Ovary (tissue), 9 donors: ENCODE results near the gene RAB39B. TPM values are rescaled to one million over a fixed set of nuclear protein-coding genes. Genes with fewer than 3 reads are reported as not detected.

Source experiments
- DNase-seq, 5 donors: peaks; one replicate each; pipeline ENCODE4 v3.0.0-alpha.2; 2019 to 2020
- H3K27ac ChIP-seq, 2 donors: fragments of 200-600 bp; one replicate each; pipeline versions ENCODE4 v1.5.1 to v1.8.0; 2019 to 2022
- H3K27me3 ChIP-seq: fragments of 200-600 bp; one replicate; pipeline ENCODE4 v1.8.0; 2022
- H3K36me3 ChIP-seq: fragments of 200-600 bp; sonication (generic); one replicate; pipeline ENCODE4 v1.5.1; 2019
- H3K4me1 ChIP-seq: one replicate; pipeline ENCODE4 v1.8.1; 2013; ENCODE audit warnings: mild to moderate bottlenecking, moderate library complexity; ENCODE audit not compliant: insufficient read depth
- H3K4me3 ChIP-seq: fragments of 200-600 bp; sonication (generic); one replicate; pipeline ENCODE4 v1.5.1; 2017
- H3K9me3 ChIP-seq, 2 donors: fragments of 200-600 bp in 1 of 2; sonication (generic) in 1 of 2; one replicate each; pipeline versions ENCODE4 v1.5.1 to v1.8.1; 2013 to 2019; ENCODE audit warnings: mild to moderate bottlenecking in 1 of 2, moderate library complexity in 1 of 2
- EP300 ChIP-seq: sonication (generic); formaldehyde crosslinking; IDR thresholded peaks from one replicate; pipeline ENCODE4 v1.6.1; 2017; ENCODE audit warnings: antibody characterized with exemption
- POLR2A ChIP-seq: fragments of 450-650 bp; IDR thresholded peaks from one replicate; pipeline ENCODE4 v1.6.1; 2017; ENCODE audit warnings: antibody characterized with exemption, mild to moderate bottlenecking, moderate library complexity
- WGBS, 3 donors: extraction: QIAGEN DNeasy Blood & Tissue Kit in 1 of 3; methylation state at CpG; one replicate each; pipeline versions ENCODE4 v1.1.5 to v1.1.7; 2013 to 2017; 5-methylcytosine and 5-hydroxymethylcytosine counted together
- intact Hi-C, 4 donors: fragments of 100-400 bp; cut with DNase I; formaldehyde crosslinking; loops; one replicate each; pipeline versions ENCODE4 v1.11.0 to v1.15.1; 2022 to 2023
- polyA plus RNA-seq, 2 donors: library from polyadenylated mRNA; stranded (reverse); fragments of 200-250 nt in 1 of 2; fragments of 350-450 nt in 1 of 2; fragmentation: Illumina TruSeq in 1 of 2; extraction: RNeasy Lipid Tissue Mini Kit (QIAGEN cat#74804) in 1 of 2; gene quantifications; one replicate each; pipeline ENCODE4 v1.2.3, GENCODE V29; 2013 to 2014
- total RNA-seq, 7 donors: library from RNA; depleted of rRNA in 2 of 7; stranded (reverse); fragments of >200 nt in 2 of 7; fragmentation: NEBNext Ultra II Directional in 3 of 7; extraction: Animal tissue kit (Norgen Biotek cat#: 25700) in 3 of 7; gene quantifications; one replicate each; pipeline versions ENCODE4 v1.1.0 to v1.2.4, GENCODE V29; 2016 to 2023
- TF ChIP-seq, protein P1 (sequence below), 3 donors: fragments of 450-650 bp in 2 of 3; fragments of 200-600 bp in 1 of 3; IDR thresholded peaks; one replicate each; pipeline versions ENCODE4 v1.5.1 to v1.8.0; 2016 to 2022; ENCODE audit warnings: antibody characterized with exemption in 3 of 3, mild to moderate bottlenecking in 1 of 3
- donor health status: DM: no; HTN: no; CAD: no; lungs with moderate emphysema.
- donor health status: DM: no; HTN: no; CAD: no.
- donor health status: Bipolar disorder and iron deficiency.
- donor health status: DM: yes; HTN: yes; CAD: no.
- donor health status: DM: no; HTN: no; CAD: no.
- donor health status: DM: yes; HTN: yes; CAD: no.

Gene RAB39B
- total and polyA plus RNA-seq, 9 donors: 0.10 to 1.3 (median 0.53) TPM

DNA sequence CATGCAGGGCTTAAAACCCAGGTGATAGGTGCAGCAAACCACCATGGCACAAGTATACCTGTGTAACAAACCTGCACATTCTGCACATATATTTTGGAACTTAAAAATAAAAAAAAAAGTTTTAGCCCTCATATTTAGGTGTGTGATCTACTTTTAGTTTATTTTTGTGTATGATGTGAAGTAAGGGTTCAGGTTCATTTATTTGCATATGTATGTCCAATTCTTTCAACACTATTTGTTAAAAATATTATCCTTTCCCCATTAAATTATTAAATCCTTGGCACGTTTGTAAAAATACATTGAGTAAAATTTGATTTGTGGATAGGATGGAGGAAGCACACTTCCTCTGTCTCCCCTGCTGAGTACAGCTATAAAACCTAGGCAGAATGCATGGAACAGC lies 12.9 kb downstream of the RAB39B start:
- intact Hi-C loops: no loop called here
- H3K9me3 ChIP-seq: no peaks in the 10 kb centered on the region
- 39 to 50% (median 39%) methylated on average over 1 of the region's 1 CpG for WGBS, 3 donors

DNA sequence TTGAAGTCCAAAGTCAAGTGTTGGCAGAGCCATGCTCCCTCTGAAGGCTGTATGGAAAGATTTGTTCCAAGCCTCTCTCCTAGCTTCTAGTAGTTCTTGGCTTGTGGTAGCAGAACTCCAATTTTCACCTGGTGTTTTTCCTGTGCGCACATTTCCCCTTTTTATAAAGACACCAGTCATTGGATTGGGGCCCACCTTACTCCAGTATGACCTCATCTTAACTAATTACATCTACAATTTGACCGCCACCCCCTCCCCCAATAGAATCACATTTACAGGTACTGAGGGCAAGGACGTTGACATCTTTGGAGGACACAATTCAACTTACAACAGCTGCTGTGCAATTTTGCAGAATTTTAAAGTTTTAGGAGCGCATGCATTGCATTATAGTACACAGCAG lies 16.8 kb downstream of the RAB39B start:
- TF ChIP-seq POLR2A (no peak), EP300 (no peak)
- TF ChIP-seq, protein P1, sequence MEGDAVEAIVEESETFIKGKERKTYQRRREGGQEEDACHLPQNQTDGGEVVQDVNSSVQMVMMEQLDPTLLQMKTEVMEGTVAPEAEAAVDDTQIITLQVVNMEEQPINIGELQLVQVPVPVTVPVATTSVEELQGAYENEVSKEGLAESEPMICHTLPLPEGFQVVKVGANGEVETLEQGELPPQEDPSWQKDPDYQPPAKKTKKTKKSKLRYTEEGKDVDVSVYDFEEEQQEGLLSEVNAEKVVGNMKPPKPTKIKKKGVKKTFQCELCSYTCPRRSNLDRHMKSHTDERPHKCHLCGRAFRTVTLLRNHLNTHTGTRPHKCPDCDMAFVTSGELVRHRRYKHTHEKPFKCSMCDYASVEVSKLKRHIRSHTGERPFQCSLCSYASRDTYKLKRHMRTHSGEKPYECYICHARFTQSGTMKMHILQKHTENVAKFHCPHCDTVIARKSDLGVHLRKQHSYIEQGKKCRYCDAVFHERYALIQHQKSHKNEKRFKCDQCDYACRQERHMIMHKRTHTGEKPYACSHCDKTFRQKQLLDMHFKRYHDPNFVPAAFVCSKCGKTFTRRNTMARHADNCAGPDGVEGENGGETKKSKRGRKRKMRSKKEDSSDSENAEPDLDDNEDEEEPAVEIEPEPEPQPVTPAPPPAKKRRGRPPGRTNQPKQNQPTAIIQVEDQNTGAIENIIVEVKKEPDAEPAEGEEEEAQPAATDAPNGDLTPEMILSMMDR (IDR thresholded peaks at IDR 0.05): no peak
- no peak for DNase-seq
- Histone ChIP-seq H3K4me3 (no peak overlapping the region), H3K36me3 (no peaks in the 10 kb centered on the region), H3K4me1 (no peaks in the 10 kb centered on the region), H3K9me3 (no peaks in the 10 kb centered on the region), H3K27ac (no peak overlapping the region), H3K27me3 (no peaks in the 10 kb centered on the region)
- WGBS, 3 donors: 54 to 63% (median 60%) methylated on average over 4 of the region's 4 CpGs
- intact Hi-C loops: no loop called here

More for the DNA sequence above, 12.9 kb downstream of the RAB39B start:
- no peaks in the 10 kb centered on the region for H3K36me3 ChIP-seq
- no peaks in the 10 kb centered on the region for H3K4me1 ChIP-seq
- TF ChIP-seq, protein P1 (IDR thresholded peaks at IDR 0.05): no peak
- TF ChIP-seq EP300 (no peak), POLR2A (no peak)
- H3K27ac ChIP-seq: no peak overlapping the region
- H3K27me3 ChIP-seq: no peaks in the 10 kb centered on the region
- H3K4me3 ChIP-seq: no peak overlapping the region
- DNase-seq: no peak

DNA sequence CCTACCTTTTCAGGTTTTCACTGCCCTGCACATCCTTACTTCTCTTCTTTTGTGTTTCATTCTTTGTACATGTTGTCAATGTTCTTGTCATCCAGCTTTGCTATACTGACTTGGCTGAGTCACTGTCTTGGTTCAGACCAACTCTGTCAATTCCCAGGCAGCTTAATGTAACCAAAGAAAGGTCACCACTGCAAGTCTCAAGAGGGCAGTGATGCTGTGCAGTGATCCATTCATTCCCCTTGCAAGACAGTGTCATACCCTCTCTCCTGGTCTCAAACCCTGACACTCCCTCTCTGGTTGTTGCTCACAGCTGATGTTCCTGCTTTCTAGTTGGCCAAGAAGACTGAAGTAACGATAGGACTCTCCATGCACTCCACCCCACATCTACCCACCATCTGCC lies 17.5 kb downstream of the RAB39B start:
- intact Hi-C loops: no loop called here
- Histone ChIP-seq H3K27ac (no peak overlapping the region), H3K27me3 (no peaks in the 10 kb centered on the region), H3K4me3 (no peak overlapping the region), H3K4me1 (no peaks in the 10 kb centered on the region), H3K36me3 (no peaks in the 10 kb centered on the region), H3K9me3 (no peaks in the 10 kb centered on the region)
- WGBS, 3 donors: 50 to 62% (median 59%) methylated on average over 1 of the region's 1 CpG
- no peak for DNase-seq
- no peak for TF ChIP-seq EP300
- TF ChIP-seq, protein P1 (IDR thresholded peaks at IDR 0.05): no peak
- TF ChIP-seq POLR2A: no peak

DNA sequence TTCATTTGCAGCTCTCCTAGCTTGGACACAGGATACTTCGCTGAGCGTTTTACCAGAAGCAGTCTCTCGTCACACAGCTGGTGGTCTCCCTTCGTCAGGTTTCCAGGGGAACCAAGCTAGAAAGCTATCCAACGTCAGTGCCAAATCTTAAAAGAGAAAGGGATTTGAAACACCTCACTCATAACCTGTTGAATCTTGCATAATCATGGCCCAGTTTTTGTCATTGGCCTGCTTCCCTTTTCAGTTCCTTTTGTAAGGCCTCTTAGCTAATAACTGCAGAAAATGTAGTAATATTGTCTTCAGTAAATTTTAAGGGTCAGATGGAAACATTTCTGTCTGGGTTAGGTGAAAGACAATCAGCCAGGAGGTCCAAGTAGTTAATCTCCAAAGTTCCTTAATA lies 22.0 kb downstream of the RAB39B start:
- TF ChIP-seq, protein P1 (IDR thresholded peaks at IDR 0.05): no peak
- TF ChIP-seq POLR2A: no peak
- TF ChIP-seq EP300: no peak
- Histone ChIP-seq H3K4me1 (no peaks in the 10 kb centered on the region), H3K9me3 (no peaks in the 10 kb centered on the region), H3K27me3 (no peaks in the 10 kb centered on the region), H3K4me3 (no peak overlapping the region), H3K36me3 (no peaks in the 10 kb centered on the region), H3K27ac (no peak overlapping the region)
- WGBS, 3 donors: 63 to 67% (median 63%) methylated on average over 5 of the region's 5 CpGs
- no peak for DNase-seq
- intact Hi-C loops: no loop called here

DNA sequence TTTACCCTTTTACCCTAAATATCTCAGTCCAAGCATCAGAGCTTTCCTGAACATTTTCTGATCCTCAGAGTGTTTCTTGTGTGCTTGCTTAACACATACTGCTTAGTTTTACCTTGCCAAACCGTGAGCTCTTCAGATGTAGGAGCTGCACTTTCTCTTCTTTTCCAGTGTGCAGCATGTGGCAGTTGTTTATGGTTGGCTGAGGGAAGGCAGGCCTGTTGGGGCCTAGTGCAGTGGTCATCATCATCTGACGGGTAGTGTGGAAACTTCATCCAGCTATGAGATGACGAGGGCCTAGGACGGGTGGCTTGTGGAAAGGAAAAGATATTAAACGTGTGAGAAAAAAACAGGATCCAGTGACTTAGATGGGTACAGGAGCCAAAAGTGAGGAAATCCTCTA lies 26.6 kb downstream of the RAB39B start:
- 71 to 81% (median 71%) methylated on average over 5 of the region's 5 CpGs for WGBS, 3 donors
- intact Hi-C loops: no loop called here
- Histone ChIP-seq H3K27me3 (no peaks in the 10 kb centered on the region), H3K36me3 (peaks cover 2% of the 10 kb centered on the region), H3K4me3 (no peak overlapping the region), H3K4me1 (no peaks in the 10 kb centered on the region), H3K27ac (no peak overlapping the region), H3K9me3 (no peaks in the 10 kb centered on the region)
- DNase-seq: no peak
- TF ChIP-seq, protein P1 (IDR thresholded peaks at IDR 0.05): no peak
- TF ChIP-seq POLR2A (no peak), EP300 (no peak)
